ENCODE measurements around the gene LEFTY1. TPM values are rescaled to one million over a fixed set of nuclear protein-coding genes. Genes with fewer than 3 reads are reported as not detected.
"Not testable (repeated sequence)": the region's sequence is repeated elsewhere in the genome, so short reads cannot be mapped to it uniquely, and the experiment has no call there.

Gene LEFTY1
- total RNA-seq, 2 donors from 2014 or later, result 1.7 to 2.0 TPM

GRCh38 chr1:225933072-225933471 lies 44.1 kb upstream of the LEFTY1 start:
- 88% methylated on average over 2 of the region's 2 CpGs for WGBS
- intact Hi-C loops (cut with DNase I), result no loop called here
- no peaks in the 10 kb centered on the region for H3K36me3 ChIP-seq
- no peaks in the 10 kb centered on the region for H3K9me3 ChIP-seq
- no peaks in the 10 kb centered on the region for H3K27me3 ChIP-seq (replicated peaks; ENCODE audit: insufficient read depth)
- H3K27ac ChIP-seq, result no peak overlapping the region
- no peaks in the 10 kb centered on the region for H3K4me1 ChIP-seq (replicated peaks)
- no peak for DNase-seq (ENCODE audit: low spot score)
- H3K4me3 ChIP-seq, result no peak overlapping the region
- TF ChIP-seq POLR2AphosphoS5 (IDR thresholded peaks at IDR 0.05), result no peak
- TF ChIP-seq POLR2A (IDR thresholded peaks at IDR 0.05), result no peak
- TF ChIP-seq, protein P1, sequence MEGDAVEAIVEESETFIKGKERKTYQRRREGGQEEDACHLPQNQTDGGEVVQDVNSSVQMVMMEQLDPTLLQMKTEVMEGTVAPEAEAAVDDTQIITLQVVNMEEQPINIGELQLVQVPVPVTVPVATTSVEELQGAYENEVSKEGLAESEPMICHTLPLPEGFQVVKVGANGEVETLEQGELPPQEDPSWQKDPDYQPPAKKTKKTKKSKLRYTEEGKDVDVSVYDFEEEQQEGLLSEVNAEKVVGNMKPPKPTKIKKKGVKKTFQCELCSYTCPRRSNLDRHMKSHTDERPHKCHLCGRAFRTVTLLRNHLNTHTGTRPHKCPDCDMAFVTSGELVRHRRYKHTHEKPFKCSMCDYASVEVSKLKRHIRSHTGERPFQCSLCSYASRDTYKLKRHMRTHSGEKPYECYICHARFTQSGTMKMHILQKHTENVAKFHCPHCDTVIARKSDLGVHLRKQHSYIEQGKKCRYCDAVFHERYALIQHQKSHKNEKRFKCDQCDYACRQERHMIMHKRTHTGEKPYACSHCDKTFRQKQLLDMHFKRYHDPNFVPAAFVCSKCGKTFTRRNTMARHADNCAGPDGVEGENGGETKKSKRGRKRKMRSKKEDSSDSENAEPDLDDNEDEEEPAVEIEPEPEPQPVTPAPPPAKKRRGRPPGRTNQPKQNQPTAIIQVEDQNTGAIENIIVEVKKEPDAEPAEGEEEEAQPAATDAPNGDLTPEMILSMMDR (IDR thresholded peaks at IDR 0.05), result no peak

- no peak for TF ChIP-seq POLR2AphosphoS5 (IDR thresholded peaks at IDR 0.05)
- TF ChIP-seq, protein P1 (IDR thresholded peaks at IDR 0.05), result no peak
- no peak for TF ChIP-seq POLR2A (IDR thresholded peaks at IDR 0.05)
- Histone ChIP-seq H3K4me3 (no peak overlapping the region), H3K36me3 (no peaks in the 10 kb centered on the region), H3K4me1 (replicated peaks) (no peaks in the 10 kb centered on the region), H3K27ac (no peak overlapping the region), H3K27me3 (replicated peaks; ENCODE audit: insufficient read depth) (no peaks in the 10 kb centered on the region), H3K9me3 (no peaks in the 10 kb centered on the region)
- WGBS, result 89% methylated on average over 5 of the region's 5 CpGs
- DNase-seq (ENCODE audit: low spot score), result no peak
- intact Hi-C loops (cut with DNase I), result no loop called here
Observed at GRCh38 chr1:225931270-225932136, 42.6 kb upstream of the LEFTY1 start.

DNA sequence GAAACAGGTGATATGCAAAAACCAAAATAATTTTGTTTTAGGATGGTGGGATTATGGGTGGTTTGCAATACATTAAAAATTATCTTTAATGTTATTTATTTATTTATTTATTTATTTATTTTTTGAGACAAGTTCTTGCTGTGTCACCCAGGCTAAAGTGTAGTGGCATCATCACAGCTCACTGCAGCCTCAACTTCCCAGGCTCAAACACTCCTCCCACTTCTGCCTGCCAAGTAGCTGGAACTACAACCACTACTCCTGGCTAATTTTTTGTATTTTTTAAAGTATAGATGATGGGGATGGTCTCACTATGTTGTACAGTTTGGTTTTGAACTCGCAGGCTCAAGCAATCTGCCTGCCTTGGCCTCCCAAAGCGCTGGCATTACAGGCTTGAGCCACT lies 41.6 kb upstream of the LEFTY1 start:
- Histone ChIP-seq H3K36me3 (no peaks in the 10 kb centered on the region), H3K27me3 (replicated peaks; ENCODE audit: insufficient read depth) (no peaks in the 10 kb centered on the region), H3K4me3 (no peak overlapping the region), H3K9me3 (no peaks in the 10 kb centered on the region), H3K4me1 (replicated peaks) (no peaks in the 10 kb centered on the region), H3K27ac (no peak overlapping the region)
- intact Hi-C loops (cut with DNase I), result no loop called here
- TF ChIP-seq POLR2A (IDR thresholded peaks at IDR 0.05), result no peak
- no peak for TF ChIP-seq POLR2AphosphoS5 (IDR thresholded peaks at IDR 0.05)
- TF ChIP-seq, protein P1 (IDR thresholded peaks at IDR 0.05), result no peak
- DNase-seq (ENCODE audit: low spot score), result no peak
- WGBS, result 94% methylated on average over 2 of the region's 2 CpGs

DNA sequence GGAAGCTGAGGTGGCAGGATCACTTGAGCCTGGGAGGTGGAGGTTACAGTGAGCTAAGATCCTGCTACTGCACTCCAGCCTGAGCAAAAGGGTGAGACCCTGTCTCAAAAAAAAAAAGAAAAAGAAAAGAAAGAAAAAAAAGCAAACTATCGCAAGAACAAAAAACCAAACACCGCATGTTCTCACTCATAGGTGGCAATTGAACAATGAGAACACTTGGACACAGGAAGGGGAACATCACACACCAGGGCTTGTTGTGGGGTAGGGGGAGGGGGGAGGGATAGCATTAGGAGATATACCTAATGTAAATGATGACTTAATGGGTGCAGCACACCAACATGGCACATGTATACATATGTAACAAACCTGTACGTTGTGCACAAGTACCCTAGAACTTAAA lies 40.5 kb upstream of the LEFTY1 start:
- H3K4me3 ChIP-seq; intact Hi-C loops (cut with DNase I); H3K36me3 ChIP-seq; H3K27me3 ChIP-seq (replicated peaks; ENCODE audit: insufficient read depth); H3K27ac ChIP-seq; DNase-seq (ENCODE audit: low spot score); H3K9me3 ChIP-seq; H3K4me1 ChIP-seq (replicated peaks): not testable (repeated sequence)
- WGBS, result 96% methylated on average over 3 of the region's 3 CpGs

GRCh38 chr1:225928186-225929175 lies 39.5 kb upstream of the LEFTY1 start:
- Histone ChIP-seq H3K27ac (no peak overlapping the region), H3K4me3 (no peak overlapping the region), H3K4me1 (replicated peaks) (no peaks in the 10 kb centered on the region), H3K27me3 (replicated peaks; ENCODE audit: insufficient read depth) (no peaks in the 10 kb centered on the region), H3K36me3 (no peaks in the 10 kb centered on the region), H3K9me3 (no peaks in the 10 kb centered on the region)
- no peak for TF ChIP-seq POLR2AphosphoS5 (IDR thresholded peaks at IDR 0.05)
- no peak for TF ChIP-seq POLR2A (IDR thresholded peaks at IDR 0.05)
- TF ChIP-seq, protein P1 (IDR thresholded peaks at IDR 0.05), result no peak
- WGBS, result 90% methylated on average over 14 of the region's 14 CpGs
- intact Hi-C loops (cut with DNase I), result no loop called here
- DNase-seq (ENCODE audit: low spot score), result no peak

All from prostate gland (tissue), 2 donors.